GM12892 (cell line): ENCODE results near the gene ATP13A2.

Experiments used
- POLR2A ChIP-seq: IDR thresholded peaks from 2 replicates; pipeline ENCODE4 v1.6.1; 2011; ENCODE audit warnings: low read depth, low read length, control low read depth
- POLR2AphosphoS5 ChIP-seq: IDR thresholded peaks from 2 replicates; pipeline ENCODE4 v1.6.1; 2011; ENCODE audit warnings: low read depth, low read length, control low read depth
- TAF1 ChIP-seq: IDR thresholded peaks from 2 replicates; pipeline ENCODE4 v1.6.1; 2011; ENCODE audit warnings: low read depth, mild to moderate bottlenecking, control low read depth, low read length, borderline replicate concordance

- no peak for TF ChIP-seq TAF1
- TF ChIP-seq POLR2A: no peak
- no peak for TF ChIP-seq POLR2AphosphoS5
Observed at GRCh38 chr1:16992675-16993074, 19.1 kb downstream of the ATP13A2 start.
